ENCODE measurements around the gene IGFALS.

DNA sequence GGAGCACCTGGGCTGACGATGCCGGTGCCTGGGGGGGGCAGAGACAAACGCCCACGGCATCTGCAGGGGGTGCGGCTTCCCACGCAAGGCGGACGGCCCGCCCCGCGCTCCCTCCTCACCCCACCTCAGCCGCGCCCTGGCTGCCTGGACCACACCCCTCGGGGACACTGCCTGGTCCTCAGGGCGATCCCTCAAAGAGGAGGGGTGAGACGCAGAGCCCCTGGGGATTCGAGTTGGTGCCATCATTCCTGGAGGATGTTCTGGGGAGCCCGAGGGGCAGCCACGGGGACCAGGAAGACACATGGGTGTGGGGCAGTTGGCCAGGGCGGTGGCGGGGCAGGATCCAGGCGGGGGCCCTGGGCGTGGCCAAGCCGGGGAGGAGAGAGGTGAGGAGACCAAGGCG is 3.9 kb downstream of the IGFALS start:
- TF ChIP-seq, protein P1, sequence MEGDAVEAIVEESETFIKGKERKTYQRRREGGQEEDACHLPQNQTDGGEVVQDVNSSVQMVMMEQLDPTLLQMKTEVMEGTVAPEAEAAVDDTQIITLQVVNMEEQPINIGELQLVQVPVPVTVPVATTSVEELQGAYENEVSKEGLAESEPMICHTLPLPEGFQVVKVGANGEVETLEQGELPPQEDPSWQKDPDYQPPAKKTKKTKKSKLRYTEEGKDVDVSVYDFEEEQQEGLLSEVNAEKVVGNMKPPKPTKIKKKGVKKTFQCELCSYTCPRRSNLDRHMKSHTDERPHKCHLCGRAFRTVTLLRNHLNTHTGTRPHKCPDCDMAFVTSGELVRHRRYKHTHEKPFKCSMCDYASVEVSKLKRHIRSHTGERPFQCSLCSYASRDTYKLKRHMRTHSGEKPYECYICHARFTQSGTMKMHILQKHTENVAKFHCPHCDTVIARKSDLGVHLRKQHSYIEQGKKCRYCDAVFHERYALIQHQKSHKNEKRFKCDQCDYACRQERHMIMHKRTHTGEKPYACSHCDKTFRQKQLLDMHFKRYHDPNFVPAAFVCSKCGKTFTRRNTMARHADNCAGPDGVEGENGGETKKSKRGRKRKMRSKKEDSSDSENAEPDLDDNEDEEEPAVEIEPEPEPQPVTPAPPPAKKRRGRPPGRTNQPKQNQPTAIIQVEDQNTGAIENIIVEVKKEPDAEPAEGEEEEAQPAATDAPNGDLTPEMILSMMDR (IDR thresholded peaks at IDR 0.05), result no peak
- no peak for TF ChIP-seq POLR2A (IDR thresholded peaks at IDR 0.05)
- no peak for TF ChIP-seq POLR2AphosphoS5 (IDR thresholded peaks at IDR 0.05; ENCODE audit: insufficient read depth in 1 of 2, low read depth in 1 of 2)

Measured in vagina (tissue), 2 donors.